Vagina (tissue), 2 donors: ENCODE results near the gene MAML3. TPM values are rescaled to one million over a fixed set of nuclear protein-coding genes. Genes with fewer than 3 reads are reported as not detected.

Source experiments
- DNase-seq, 2 donors: peaks; one replicate each; pipeline ENCODE4 v3.0.0-alpha.2; 2017; ENCODE audit errors: extremely low spot score in 2 of 2
- H3K27ac ChIP-seq: fragments of 200-600 bp; sonication (generic); one replicate; pipeline ENCODE4 v1.5.1; 2019
- H3K27me3 ChIP-seq: fragments of 200-600 bp; sonication (generic); one replicate; pipeline ENCODE4 v1.5.1; 2019
- H3K36me3 ChIP-seq, 2 donors: fragments of 200-600 bp; sonication (generic); one replicate each; pipeline ENCODE4 v1.5.1; 2017 to 2019
- H3K4me1 ChIP-seq: fragments of 200-600 bp; sonication (generic); one replicate; pipeline ENCODE4 v1.5.1; 2019
- H3K4me3 ChIP-seq, 2 donors: fragments of 200-600 bp; sonication (generic); 1 replicate in 1 of 2; 2 replicates in 1 of 2; pipeline ENCODE4 v1.5.1; 2016 to 2019
- H3K9me3 ChIP-seq: fragments of 200-600 bp; sonication (generic); one replicate; pipeline ENCODE4 v1.5.1; 2019
- CTCF ChIP-seq, 3 experiments: fragments of 450-650 bp in 2 of 3; fragments of 200-600 bp in 1 of 3; sonication (generic) in 1 of 3; IDR thresholded peaks; one replicate each; pipeline ENCODE4 v1.5.1; 2017 to 2019; ENCODE audit warnings: antibody characterized with exemption in 3 of 3, mild to moderate bottlenecking in 2 of 3, moderate library complexity in 2 of 3
- POLR2A ChIP-seq, 2 donors: fragments of 450-650 bp; IDR thresholded peaks; one replicate each; pipeline ENCODE4 v1.6.1; 2017; ENCODE audit warnings: antibody characterized with exemption in 2 of 2, mild to moderate bottlenecking in 2 of 2, moderate library complexity in 2 of 2
- POLR2AphosphoS5 ChIP-seq, 2 donors: sonication (generic); formaldehyde crosslinking; IDR thresholded peaks; one replicate each; pipeline ENCODE4 v1.9.0; 2017; ENCODE audit warnings: antibody characterized with exemption in 2 of 2, mild to moderate bottlenecking in 2 of 2, low read depth in 1 of 2; ENCODE audit not compliant: insufficient read depth in 1 of 2
- intact Hi-C: fragments of 100-400 bp; cut with DNase I; formaldehyde crosslinking; loops from one replicate; pipeline ENCODE4 v1.15.1; 2023
- total RNA-seq: library from RNA; depleted of rRNA; stranded (reverse); fragments of >200 nt; gene quantifications from one replicate; pipeline ENCODE4 v1.2.3, GENCODE V29; 2016

The MAML3 gene
- total RNA-seq, 1 donor from 2014 or later, result 16.2 TPM

GRCh38 chr4:139718358-139718757 lies 435.6 kb downstream of the MAML3 start:
- H3K27ac ChIP-seq, result no peak overlapping the region
- H3K4me1 ChIP-seq, result no peaks in the 10 kb centered on the region
- DNase-seq, result no peak
- peaks cover 0 to 13% of the 10 kb centered on the region in 2 donors for H3K36me3 ChIP-seq
- intact Hi-C loops, result no loop called here
- no peak for TF ChIP-seq POLR2AphosphoS5 (IDR thresholded peaks at IDR 0.05; ENCODE audit: insufficient read depth in 1 of 2, low read depth in 1 of 2)
- no peak for TF ChIP-seq CTCF (IDR thresholded peaks at IDR 0.05)
- TF ChIP-seq POLR2A (IDR thresholded peaks at IDR 0.05), result no peak
- no peak overlapping the region for H3K4me3 ChIP-seq
- H3K27me3 ChIP-seq, result no peaks in the 10 kb centered on the region
- no peaks in the 10 kb centered on the region for H3K9me3 ChIP-seq

GRCh38 chr4:139715746-139716391 lies 438.1 kb downstream of the MAML3 start:
- Histone ChIP-seq H3K9me3 (no peaks in the 10 kb centered on the region), H3K27ac (no peak overlapping the region), H3K4me3 (no peak overlapping the region), H3K36me3 (peaks cover 0 to 13% of the 10 kb centered on the region in 2 donors), H3K4me1 (no peaks in the 10 kb centered on the region), H3K27me3 (no peaks in the 10 kb centered on the region)
- TF ChIP-seq POLR2A (IDR thresholded peaks at IDR 0.05) (no peak), CTCF (IDR thresholded peaks at IDR 0.05) (no peak), POLR2AphosphoS5 (IDR thresholded peaks at IDR 0.05; ENCODE audit: insufficient read depth in 1 of 2, low read depth in 1 of 2) (no peak)
- intact Hi-C loops, result no loop called here
- DNase-seq, result no peak

DNA sequence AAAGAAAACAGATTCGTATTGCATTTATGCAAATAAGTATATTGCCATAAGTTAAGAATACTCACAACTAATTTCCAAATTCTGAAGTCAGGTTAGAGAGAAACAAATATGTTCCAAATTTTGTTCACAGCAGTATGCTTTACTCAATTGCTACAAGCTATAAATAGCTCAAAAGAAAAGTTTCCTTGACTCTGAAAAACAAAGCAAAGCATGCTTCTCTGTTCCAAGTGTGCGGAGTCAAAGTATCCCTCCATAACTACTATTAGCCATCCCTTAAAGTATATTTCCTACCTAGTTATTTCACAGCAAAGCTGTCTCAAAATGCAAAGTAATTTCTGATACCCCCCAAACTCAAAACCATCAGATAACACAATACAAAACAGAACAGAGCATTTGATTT lies 441.1 kb downstream of the MAML3 start:
- intact Hi-C loops, result no loop called here
- Histone ChIP-seq H3K36me3 (no peaks in the 10 kb centered on the region), H3K27ac (no peak overlapping the region), H3K27me3 (no peaks in the 10 kb centered on the region), H3K4me1 (no peaks in the 10 kb centered on the region), H3K4me3 (no peak overlapping the region), H3K9me3 (no peaks in the 10 kb centered on the region)
- DNase-seq, result no peak
- TF ChIP-seq POLR2AphosphoS5 (IDR thresholded peaks at IDR 0.05; ENCODE audit: insufficient read depth in 1 of 2, low read depth in 1 of 2) (no peak), CTCF (IDR thresholded peaks at IDR 0.05) (no peak), POLR2A (IDR thresholded peaks at IDR 0.05) (no peak)

- DNase-seq, result no peak
- intact Hi-C loops, result no loop called here
- Histone ChIP-seq H3K27ac (no peak overlapping the region), H3K4me1 (no peaks in the 10 kb centered on the region), H3K9me3 (no peaks in the 10 kb centered on the region), H3K36me3 (no peaks in the 10 kb centered on the region), H3K27me3 (no peaks in the 10 kb centered on the region), H3K4me3 (no peak overlapping the region)
- TF ChIP-seq POLR2AphosphoS5 (IDR thresholded peaks at IDR 0.05; ENCODE audit: insufficient read depth in 1 of 2, low read depth in 1 of 2) (no peak), CTCF (IDR thresholded peaks at IDR 0.05) (no peak), POLR2A (IDR thresholded peaks at IDR 0.05) (no peak)
Measured at GRCh38 chr4:139711461-139711860, 442.5 kb downstream of the MAML3 start.

DNA sequence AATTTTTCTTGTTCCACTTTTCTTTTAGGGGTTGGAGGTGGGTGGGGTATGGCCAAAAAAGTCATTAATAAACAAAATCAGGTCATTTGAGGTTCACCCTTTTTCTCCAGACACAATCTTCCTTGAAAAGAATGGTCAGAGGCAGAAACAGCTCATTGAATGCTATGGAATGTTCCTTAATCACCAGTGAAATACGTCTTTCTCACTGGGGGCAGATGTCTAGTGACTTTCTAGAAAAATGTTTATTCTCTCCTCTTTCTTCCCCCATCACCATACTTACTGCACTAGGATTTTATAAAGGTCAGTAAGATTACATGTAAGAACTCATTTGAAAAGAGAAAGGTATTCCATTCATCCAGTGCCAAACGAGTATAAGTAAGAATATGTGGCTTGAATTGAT lies 443.9 kb downstream of the MAML3 start:
- no peak overlapping the region for H3K27ac ChIP-seq
- no peak overlapping the region for H3K4me3 ChIP-seq
- H3K4me1 ChIP-seq, result no peaks in the 10 kb centered on the region
- TF ChIP-seq CTCF (IDR thresholded peaks at IDR 0.05) (no peak), POLR2AphosphoS5 (IDR thresholded peaks at IDR 0.05; ENCODE audit: insufficient read depth in 1 of 2, low read depth in 1 of 2) (no peak), POLR2A (IDR thresholded peaks at IDR 0.05) (no peak)
- peaks cover 0 to 3% of the 10 kb centered on the region in 2 donors for H3K36me3 ChIP-seq
- no peak for DNase-seq
- H3K27me3 ChIP-seq, result no peaks in the 10 kb centered on the region
- intact Hi-C loops, result no loop called here
- no peaks in the 10 kb centered on the region for H3K9me3 ChIP-seq
